Right lobe of liver (tissue), 4 donors: Measurements from ENCODE around the gene ATG10.

Experiments
- POLR2A ChIP-seq: fragments of 450-650 bp; IDR thresholded peaks from one replicate; pipeline ENCODE4 v1.6.1; 2017; ENCODE audit warnings: antibody characterized with exemption, mild to moderate bottlenecking
- TF ChIP-seq, protein P1 (sequence below), 4 donors: fragments of 200-600 bp in 3 of 4; fragments of 450-650 bp in 1 of 4; IDR thresholded peaks; one replicate each; pipeline versions ENCODE4 v1.5.1 to v1.8.0; 2016 to 2022; ENCODE audit warnings: antibody characterized with exemption in 4 of 4, mild to moderate bottlenecking in 2 of 4
- donor health status: DM: no; HTN: no; CAD: no.
- donor health status: DM: no; HTN: no; CAD: no.
- donor health status: DM: no; HTN: yes; CAD: no.

DNA sequence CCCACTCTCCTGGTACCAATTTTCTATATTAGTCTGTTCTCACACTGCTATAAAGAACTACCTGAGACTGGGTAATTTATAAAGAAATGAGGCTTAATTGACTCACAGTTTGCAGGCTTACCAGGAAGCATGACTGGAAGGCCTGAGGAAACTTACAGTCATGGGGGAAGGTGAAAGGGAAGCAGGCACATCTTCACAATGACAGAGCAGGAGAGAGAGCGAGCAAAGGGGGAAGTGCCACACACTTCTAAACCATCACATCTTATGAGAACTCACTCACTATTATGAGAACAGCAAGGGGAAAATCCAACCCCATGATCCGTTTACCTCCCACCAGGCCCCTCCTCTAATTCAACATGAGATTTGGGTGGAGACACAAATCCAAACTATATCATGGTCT lies 72.2 kb downstream of the ATG10 start:
- no peak for TF ChIP-seq POLR2A
- TF ChIP-seq, protein P1, sequence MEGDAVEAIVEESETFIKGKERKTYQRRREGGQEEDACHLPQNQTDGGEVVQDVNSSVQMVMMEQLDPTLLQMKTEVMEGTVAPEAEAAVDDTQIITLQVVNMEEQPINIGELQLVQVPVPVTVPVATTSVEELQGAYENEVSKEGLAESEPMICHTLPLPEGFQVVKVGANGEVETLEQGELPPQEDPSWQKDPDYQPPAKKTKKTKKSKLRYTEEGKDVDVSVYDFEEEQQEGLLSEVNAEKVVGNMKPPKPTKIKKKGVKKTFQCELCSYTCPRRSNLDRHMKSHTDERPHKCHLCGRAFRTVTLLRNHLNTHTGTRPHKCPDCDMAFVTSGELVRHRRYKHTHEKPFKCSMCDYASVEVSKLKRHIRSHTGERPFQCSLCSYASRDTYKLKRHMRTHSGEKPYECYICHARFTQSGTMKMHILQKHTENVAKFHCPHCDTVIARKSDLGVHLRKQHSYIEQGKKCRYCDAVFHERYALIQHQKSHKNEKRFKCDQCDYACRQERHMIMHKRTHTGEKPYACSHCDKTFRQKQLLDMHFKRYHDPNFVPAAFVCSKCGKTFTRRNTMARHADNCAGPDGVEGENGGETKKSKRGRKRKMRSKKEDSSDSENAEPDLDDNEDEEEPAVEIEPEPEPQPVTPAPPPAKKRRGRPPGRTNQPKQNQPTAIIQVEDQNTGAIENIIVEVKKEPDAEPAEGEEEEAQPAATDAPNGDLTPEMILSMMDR (IDR thresholded peaks at IDR 0.05): no peak
